ENCODE measurements around the gene HYCC1.

- TF ChIP-seq, protein P1, sequence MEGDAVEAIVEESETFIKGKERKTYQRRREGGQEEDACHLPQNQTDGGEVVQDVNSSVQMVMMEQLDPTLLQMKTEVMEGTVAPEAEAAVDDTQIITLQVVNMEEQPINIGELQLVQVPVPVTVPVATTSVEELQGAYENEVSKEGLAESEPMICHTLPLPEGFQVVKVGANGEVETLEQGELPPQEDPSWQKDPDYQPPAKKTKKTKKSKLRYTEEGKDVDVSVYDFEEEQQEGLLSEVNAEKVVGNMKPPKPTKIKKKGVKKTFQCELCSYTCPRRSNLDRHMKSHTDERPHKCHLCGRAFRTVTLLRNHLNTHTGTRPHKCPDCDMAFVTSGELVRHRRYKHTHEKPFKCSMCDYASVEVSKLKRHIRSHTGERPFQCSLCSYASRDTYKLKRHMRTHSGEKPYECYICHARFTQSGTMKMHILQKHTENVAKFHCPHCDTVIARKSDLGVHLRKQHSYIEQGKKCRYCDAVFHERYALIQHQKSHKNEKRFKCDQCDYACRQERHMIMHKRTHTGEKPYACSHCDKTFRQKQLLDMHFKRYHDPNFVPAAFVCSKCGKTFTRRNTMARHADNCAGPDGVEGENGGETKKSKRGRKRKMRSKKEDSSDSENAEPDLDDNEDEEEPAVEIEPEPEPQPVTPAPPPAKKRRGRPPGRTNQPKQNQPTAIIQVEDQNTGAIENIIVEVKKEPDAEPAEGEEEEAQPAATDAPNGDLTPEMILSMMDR (conservative IDR thresholded peaks at IDR 0.05) = no peak
- no peak for TF ChIP-seq ZFX (IDR thresholded peaks at IDR 0.05)
Observed at GRCh38 chr7:23012186-23012585, 1.7 kb downstream of the HYCC1 start.

All from C4-2B (cell line).